Panc1 (cell line): Measurements from ENCODE around the gene TMEM161B.

Source experiments
- CTCF ChIP-seq: fragments of 450-650 bp; IDR thresholded peaks from 2 replicates; pipeline ENCODE4 v1.5.1; 2017; ENCODE audit warnings: mild to moderate bottlenecking
- POLR2AphosphoS5 ChIP-seq: IDR thresholded peaks from 2 replicates; pipeline ENCODE4 v1.6.1; 2012; ENCODE audit warnings: mild to moderate bottlenecking, low read depth, low read length, moderate library complexity
- REST ChIP-seq, 2 experiments: IDR thresholded peaks; 2 replicates each; pipeline ENCODE4 v1.6.1; 2011 to 2012; ENCODE audit warnings: low read depth in 2 of 2, control low read depth in 1 of 2, low read length in 1 of 2, mild to moderate bottlenecking in 1 of 2, moderate library complexity in 1 of 2; ENCODE audit not compliant: insufficient read depth in 1 of 2

- TF ChIP-seq CTCF (no peak), POLR2AphosphoS5 (no peak), REST (IDR thresholded peaks at IDR 0.05; ENCODE audit: insufficient read depth in 1 of 2, low read depth in 2 of 2, low read length in 1 of 2) (no peak)
These were observed 22.8 kb downstream of the TMEM161B start for GRCh38 chr5:88245893-88246244.
